WTC11 (cell line): ENCODE measurements around the gene EPN1. TPM values are rescaled to one million over a fixed set of nuclear protein-coding genes. Genes with fewer than 3 reads are reported as not detected.

Source experiments
- AFF4 ChIP-seq: sonication (generic); formaldehyde crosslinking; IDR thresholded peaks from 2 replicates; pipeline ENCODE4 v1.8.1; 2023; ENCODE audit warnings: mild to moderate bottlenecking, missing genetic modification reagents, borderline replicate concordance
- ARID4B ChIP-seq: sonication (generic); formaldehyde crosslinking; IDR thresholded peaks from 2 replicates; pipeline ENCODE4 v1.8.0; 2023; ENCODE audit warnings: missing genetic modification reagents, mild to moderate bottlenecking, borderline replicate concordance
- ATF1 ChIP-seq: sonication (generic); formaldehyde crosslinking; IDR thresholded peaks from 2 replicates; pipeline ENCODE4 v1.8.1; 2023; ENCODE audit warnings: mild to moderate bottlenecking, moderate library complexity, missing genetic modification reagents
- ATF2 ChIP-seq: sonication (generic); formaldehyde crosslinking; IDR thresholded peaks from 2 replicates; pipeline ENCODE4 v1.8.1; 2022; ENCODE audit warnings: low read depth, missing genetic modification reagents, borderline replicate concordance
- ATF3 ChIP-seq: sonication (generic); formaldehyde crosslinking; conservative IDR thresholded peaks from 2 replicates; pipeline ENCODE4 v1.8.1; 2022; ENCODE audit warnings: mild to moderate bottlenecking, missing genetic modification reagents
- ATF6 ChIP-seq: sonication (generic); formaldehyde crosslinking; IDR thresholded peaks from 2 replicates; pipeline ENCODE4 v1.8.1; 2023; ENCODE audit warnings: mild to moderate bottlenecking, missing genetic modification reagents
- CREM ChIP-seq: sonication (generic); formaldehyde crosslinking; IDR thresholded peaks from 2 replicates; pipeline ENCODE4 v1.8.1; 2022; ENCODE audit warnings: mild to moderate bottlenecking, missing genetic modification reagents, moderate library complexity
- ELF4 ChIP-seq: sonication (generic); formaldehyde crosslinking; IDR thresholded peaks from 2 replicates; pipeline ENCODE4 v1.8.1; 2022; ENCODE audit warnings: low read depth, mild to moderate bottlenecking, moderate library complexity, missing genetic modification reagents
- FOXP4 ChIP-seq: sonication (generic); formaldehyde crosslinking; IDR thresholded peaks from 2 replicates; pipeline ENCODE4 v1.8.0; 2022; ENCODE audit warnings: mild to moderate bottlenecking, missing genetic modification reagents
- GABPB1 ChIP-seq: sonication (generic); formaldehyde crosslinking; IDR thresholded peaks from 2 replicates; pipeline ENCODE4 v1.8.1; 2023; ENCODE audit warnings: mild to moderate bottlenecking, missing genetic modification reagents
- HMGA2 ChIP-seq: fragments of 250-450 bp; sonication (Bioruptor Pico); IDR thresholded peaks from 2 replicates; pipeline ENCODE4 v1.4.0; 2021; ENCODE audit warnings: mild to moderate bottlenecking, moderate library complexity
- IRF2 ChIP-seq: sonication (generic); formaldehyde crosslinking; IDR thresholded peaks from 2 replicates; pipeline ENCODE4 v1.8.0; 2022; ENCODE audit warnings: low read depth, missing genetic modification reagents, borderline replicate concordance
- NFATC4 ChIP-seq: fragments of 250-450 bp; sonication (Bioruptor Pico); IDR thresholded peaks from 2 replicates; pipeline ENCODE4 v1.9.0; 2021; ENCODE audit warnings: mild to moderate bottlenecking
- NR2C2 ChIP-seq: sonication (generic); formaldehyde crosslinking; IDR thresholded peaks from 2 replicates; pipeline ENCODE4 v1.8.0; 2022; ENCODE audit warnings: mild to moderate bottlenecking, missing genetic modification reagents
- OVOL2 ChIP-seq: fragments of 250-450 bp; sonication (Bioruptor Pico); IDR thresholded peaks from 2 replicates; pipeline ENCODE4 v1.9.0; 2021; ENCODE audit warnings: mild to moderate bottlenecking, borderline replicate concordance
- PRRX2 ChIP-seq: fragments of 250-450 bp; sonication (Bioruptor Pico); IDR thresholded peaks from 2 replicates; pipeline ENCODE4 v1.8.0; 2021; ENCODE audit warnings: mild to moderate bottlenecking
- RORB ChIP-seq: fragments of 250-450 bp; sonication (Bioruptor Pico); IDR thresholded peaks from 2 replicates; pipeline ENCODE4 v1.9.0; 2021; ENCODE audit warnings: mild to moderate bottlenecking
- SMAD3 ChIP-seq: sonication (generic); formaldehyde crosslinking; IDR thresholded peaks from 2 replicates; pipeline ENCODE4 v1.8.0; 2022; ENCODE audit warnings: missing genetic modification reagents, mild to moderate bottlenecking, borderline replicate concordance
- SMAD4 ChIP-seq: sonication (generic); formaldehyde crosslinking; IDR thresholded peaks from 2 replicates; pipeline ENCODE4 v1.8.0; 2022; ENCODE audit warnings: mild to moderate bottlenecking, missing genetic modification reagents
- SOX15 ChIP-seq: fragments of 250-450 bp; sonication (Bioruptor Pico); IDR thresholded peaks from 2 replicates; pipeline ENCODE4 v1.9.0; 2021; ENCODE audit warnings: mild to moderate bottlenecking
- SP1 ChIP-seq: sonication (generic); formaldehyde crosslinking; conservative IDR thresholded peaks from 2 replicates; pipeline ENCODE4 v1.8.1; 2022; ENCODE audit warnings: missing genetic modification reagents
- TEAD1 ChIP-seq: sonication (generic); formaldehyde crosslinking; IDR thresholded peaks from 2 replicates; pipeline ENCODE4 v1.8.0; 2022; ENCODE audit warnings: mild to moderate bottlenecking, missing genetic modification reagents
- ZNF396 ChIP-seq: fragments of 250-450 bp; sonication (Bioruptor Pico); IDR thresholded peaks from 2 replicates; pipeline ENCODE4 v1.8.0; 2021; ENCODE audit warnings: mild to moderate bottlenecking, moderate library complexity, borderline replicate concordance
- ZSCAN18 ChIP-seq: fragments of 250-450 bp; sonication (Bioruptor Pico); IDR thresholded peaks from 2 replicates; pipeline ENCODE4 v2.1.2; 2022; ENCODE audit warnings: mild to moderate bottlenecking, moderate library complexity
- total RNA-seq: library from RNA; stranded (reverse); gene quantifications from 3 replicates; pipeline ENCODE4 v1.2.3, GENCODE V29; 2021

Gene EPN1
- total RNA-seq, 1 experiment from 2014 or later = 234 TPM

GRCh38 chr19:55674841-55675660, at the start of gene EPN1 (continued):
- TF ChIP-seq FOXP4 (no peak), OVOL2 (CRISPR knock-in tag) (no peak), ATF6 (CRISPR knock-in tag) (no peak), ATF2 (CRISPR knock-in tag) (no peak), GABPB1 (CRISPR knock-in tag) (peak; percentile 82), ELF4 (no peak), NR2C2 (CRISPR knock-in tag) (0 out of 2 replicates have a peak, but pooled peaks have one; percentile 17), ATF1 (CRISPR knock-in tag) (peak; percentile 89), RORB (no peak), SMAD4 (CRISPR knock-in tag) (no peak), PRRX2 (CRISPR knock-in tag) (peak; percentile 29; the same call in 1 of the 2 replicates), AFF4 (no peak), HMGA2 (CRISPR knock-in tag) (no peak), ARID4B (CRISPR knock-in tag) (peak; percentile 87; the same call in 1 of the 2 replicates), ATF3 (CRISPR knock-in tag) (no peak), SOX15 (no peak), TEAD1 (CRISPR knock-in tag) (peak; percentile 46; the same call in 1 of the 2 replicates), ZSCAN18 (CRISPR knock-in tag) (no peak), NFATC4 (CRISPR knock-in tag) (no peak), CREM (CRISPR knock-in tag) (peak; percentile 96), SMAD3 (CRISPR knock-in tag) (no peak), ZNF396 (no peak), IRF2 (CRISPR knock-in tag) (no peak), SP1 (CRISPR knock-in tag) (peak; percentile 89)
